SK-N-SH treated with all-trans-retinoic acid at 6 μM for 48 hours (cell line): Measurements from ENCODE around the gene LONP2.

Source experiments
- ATAC-seq: fragments of 200-7000 bp; cut with Tn5 transposase; 3 replicates; pipeline ENCODE4 v1.9.1; 2020; ENCODE audit warnings: mild to moderate bottlenecking, moderate library complexity
- ARNTL ChIP-seq: fragments of 450-650 bp; formaldehyde crosslinking; IDR thresholded peaks from 2 replicates; pipeline ENCODE4 v1.5.0; 2020; ENCODE audit warnings: low read depth, mild to moderate bottlenecking, moderate library complexity, borderline replicate concordance
- BACH2 ChIP-seq: fragments of 250-450 bp; sonication (Bioruptor Pico); IDR thresholded peaks from 2 replicates; pipeline ENCODE4 v1.9.0; 2021; ENCODE audit warnings: mild to moderate bottlenecking, borderline replicate concordance
- CREB5 ChIP-seq: fragments of 250-450 bp; sonication (Bioruptor Pico); IDR thresholded peaks from 2 replicates; pipeline ENCODE4 v1.5.1; 2020; ENCODE audit warnings: low read depth, mild to moderate bottlenecking, moderate library complexity
- CSDC2 ChIP-seq: fragments of 250-450 bp; sonication (Bioruptor Pico); IDR thresholded peaks from 2 replicates; pipeline ENCODE4 v1.5.0; 2020; ENCODE audit warnings: mild to moderate bottlenecking, moderate library complexity
- ESRRG ChIP-seq: fragments of 250-450 bp; sonication (Bioruptor Pico); IDR thresholded peaks from 2 replicates; pipeline ENCODE4 v1.6.1; 2021; ENCODE audit warnings: mild to moderate bottlenecking
- GLIS3 ChIP-seq: fragments of 250-450 bp; sonication (Bioruptor Pico); IDR thresholded peaks from 2 replicates; pipeline ENCODE4 v1.5.0; 2020; ENCODE audit warnings: mild to moderate bottlenecking, moderate library complexity
- ISL1 ChIP-seq: fragments of 250-450 bp; sonication (Bioruptor Pico); IDR thresholded peaks from 2 replicates; pipeline ENCODE4 v2.1.2; 2022; ENCODE audit warnings: mild to moderate bottlenecking, moderate library complexity
- OSR1 ChIP-seq: fragments of 250-450 bp; sonication (Bioruptor Pico); IDR thresholded peaks from 2 replicates; pipeline ENCODE4 v1.8.0; 2022; ENCODE audit warnings: moderate library complexity, mild to moderate bottlenecking, inconsistent platforms
- PATZ1 ChIP-seq: fragments of 250-450 bp; sonication (Bioruptor Pico); IDR thresholded peaks from 2 replicates; pipeline ENCODE4 v1.8.0; 2020; ENCODE audit warnings: mild to moderate bottlenecking, moderate library complexity, borderline replicate concordance
- POU6F1 ChIP-seq: fragments of 250-450 bp; sonication (Bioruptor Pico); IDR thresholded peaks from 2 replicates; pipeline ENCODE4 v1.8.0; 2021; ENCODE audit warnings: low read depth, mild to moderate bottlenecking, moderate library complexity, borderline replicate concordance
- PPARA ChIP-seq: fragments of 250-450 bp; sonication (Bioruptor Pico); IDR thresholded peaks from 2 replicates; pipeline ENCODE4 v1.5.0; 2020; ENCODE audit warnings: mild to moderate bottlenecking, borderline replicate concordance
- RARB ChIP-seq: fragments of 250-450 bp; sonication (Bioruptor Pico); IDR thresholded peaks from 2 replicates; pipeline ENCODE4 v1.8.0; 2021; ENCODE audit warnings: mild to moderate bottlenecking, moderate library complexity
- SNAI2 ChIP-seq: fragments of 250-450 bp; sonication (Bioruptor Pico); IDR thresholded peaks from 2 replicates; pipeline ENCODE4 v1.5.0; 2020; ENCODE audit warnings: mild to moderate bottlenecking, moderate library complexity
- TCF4 ChIP-seq: fragments of 250-450 bp; sonication (Bioruptor Pico); IDR thresholded peaks from 2 replicates; pipeline ENCODE4 v1.8.0; 2021; ENCODE audit warnings: mild to moderate bottlenecking, moderate library complexity, borderline replicate concordance
- TOX ChIP-seq: fragments of 250-450 bp; sonication (Bioruptor Pico); IDR thresholded peaks from 2 replicates; pipeline ENCODE4 v1.8.0; 2021; ENCODE audit warnings: mild to moderate bottlenecking, moderate library complexity, borderline replicate concordance
- ZC3H10 ChIP-seq: fragments of 250-450 bp; sonication (Bioruptor Pico); IDR thresholded peaks from 2 replicates; pipeline ENCODE4 v1.5.1; 2021; ENCODE audit warnings: mild to moderate bottlenecking, moderate library complexity
- ZFP3 ChIP-seq: fragments of 250-450 bp; sonication (Bioruptor Pico); IDR thresholded peaks from 2 replicates; pipeline ENCODE4 v1.5.0; 2020; ENCODE audit warnings: mild to moderate bottlenecking, moderate library complexity
- ZFP30 ChIP-seq: fragments of 450-650 bp; formaldehyde crosslinking; IDR thresholded peaks from 2 replicates; pipeline ENCODE4 v1.5.0; 2022; ENCODE audit warnings: mild to moderate bottlenecking, moderate library complexity
- ZNF70 ChIP-seq: fragments of 450-650 bp; formaldehyde crosslinking; IDR thresholded peaks from 2 replicates; pipeline ENCODE4 v1.5.0; 2020; ENCODE audit warnings: mild to moderate bottlenecking, moderate library complexity
- ZNF8 ChIP-seq: fragments of 450-650 bp; formaldehyde crosslinking; IDR thresholded peaks from 2 replicates; pipeline ENCODE4 v1.5.0; 2020; ENCODE audit warnings: mild to moderate bottlenecking, moderate library complexity

The LONP2 gene

DNA sequence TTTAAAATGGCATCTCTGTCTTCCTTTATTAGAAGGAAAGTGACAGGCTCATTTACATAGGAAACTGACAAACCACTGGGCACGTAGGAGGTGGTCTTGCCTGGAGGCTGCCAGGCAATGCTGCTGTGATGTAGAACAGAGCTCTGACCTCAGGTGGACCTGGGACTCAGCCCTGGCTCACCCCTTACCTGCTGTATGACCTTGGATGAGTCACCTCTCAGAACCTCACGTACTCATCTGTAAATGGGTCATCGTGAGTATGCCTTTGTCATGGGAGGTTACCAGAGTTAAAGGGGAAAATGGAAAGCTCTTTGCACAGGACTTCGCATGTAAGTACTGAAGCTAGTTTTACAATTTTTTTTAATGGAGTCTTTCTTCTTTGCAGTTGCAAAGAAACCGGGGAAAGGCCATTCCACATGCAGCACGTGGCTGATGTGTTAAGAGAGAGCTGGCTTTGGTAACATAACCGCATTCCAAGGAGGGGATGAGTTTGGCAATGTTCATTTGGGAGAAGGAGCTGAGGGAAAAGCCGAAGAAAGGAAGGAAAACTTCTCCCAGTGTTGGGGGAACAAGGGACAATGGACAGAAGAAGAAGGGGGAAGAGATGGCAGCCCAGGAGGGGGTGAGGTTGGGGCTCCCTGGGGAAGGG is 37.4 kb upstream of the LONP2 start:
- TF ChIP-seq ZNF8 (CRISPR knock-in tag) (no peak), PATZ1 (no peak), ZFP30 (CRISPR knock-in tag) (no peak), ESRRG (no peak), PPARA (CRISPR knock-in tag) (no peak), RARB (CRISPR knock-in tag) (no peak), GLIS3 (CRISPR knock-in tag) (no peak), CSDC2 (CRISPR knock-in tag) (no peak), TCF4 (CRISPR knock-in tag) (no peak), SNAI2 (no peak), ARNTL (no peak), POU6F1 (CRISPR knock-in tag) (no peak), ISL1 (no peak), OSR1 (no peak), BACH2 (no peak)
- no peak for ATAC-seq

GRCh38 chr16:48210747-48211146 is 33.4 kb upstream of the LONP2 start:
- no peak for ATAC-seq
- no peak for TF ChIP-seq ARNTL
- no peak for TF ChIP-seq ZNF8 (CRISPR knock-in tag)
- TF ChIP-seq CREB5, result no peak
- TF ChIP-seq SNAI2, result no peak
- no peak for TF ChIP-seq RARB (CRISPR knock-in tag)

- TF ChIP-seq ZNF8 (CRISPR knock-in tag), result no peak
- no peak for TF ChIP-seq ZNF70 (CRISPR knock-in tag)
- no peak for TF ChIP-seq ZC3H10 (CRISPR knock-in tag)
- TF ChIP-seq ESRRG, result no peak
- no peak for TF ChIP-seq PATZ1
- no peak for TF ChIP-seq TCF4 (CRISPR knock-in tag)
- no peak for TF ChIP-seq ZFP30 (CRISPR knock-in tag)
- ATAC-seq, result no peak
Observed at GRCh38 chr16:48212033-48212432, 32.1 kb upstream of the LONP2 start.

- no peak for TF ChIP-seq TOX
- ATAC-seq, result no peak
Observed at GRCh38 chr16:48215738-48216137, 28.4 kb upstream of the LONP2 start.

DNA sequence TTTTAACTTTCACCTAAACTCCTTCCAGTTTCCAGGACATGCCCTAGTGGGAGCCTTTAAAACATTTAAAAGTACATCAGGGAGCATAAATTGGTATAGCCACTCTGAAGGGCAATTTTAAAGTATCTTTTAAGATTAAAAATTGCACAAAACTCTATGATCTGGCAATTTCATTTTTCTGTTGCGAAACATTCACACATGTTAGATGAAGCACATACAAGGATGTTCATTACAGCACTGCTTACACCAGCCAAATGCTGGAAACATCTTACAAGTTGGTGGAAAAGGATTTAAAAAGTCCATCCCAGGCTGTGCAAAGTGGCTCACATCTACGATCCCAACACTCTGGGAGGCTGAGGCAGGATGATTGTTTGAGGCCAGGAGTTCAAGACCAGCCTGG is 26.4 kb upstream of the LONP2 start:
- no peak for TF ChIP-seq TCF4 (CRISPR knock-in tag)
- no peak for TF ChIP-seq ZFP3 (CRISPR knock-in tag)
- TF ChIP-seq CSDC2 (CRISPR knock-in tag), result no peak
- TF ChIP-seq ESRRG, result no peak
- TF ChIP-seq RARB (CRISPR knock-in tag), result no peak
- TF ChIP-seq PATZ1, result no peak
- no peak for ATAC-seq
